LNCAP (cell line): ENCODE results near the gene CUX1.

Experiments used
- TF ChIP-seq, protein P1 (sequence below): fragments of 450-650 bp; IDR thresholded peaks from 2 replicates; pipeline ENCODE4 v1.5.1; 2017; ENCODE audit warnings: mild to moderate bottlenecking

CUX1 gene

DNA sequence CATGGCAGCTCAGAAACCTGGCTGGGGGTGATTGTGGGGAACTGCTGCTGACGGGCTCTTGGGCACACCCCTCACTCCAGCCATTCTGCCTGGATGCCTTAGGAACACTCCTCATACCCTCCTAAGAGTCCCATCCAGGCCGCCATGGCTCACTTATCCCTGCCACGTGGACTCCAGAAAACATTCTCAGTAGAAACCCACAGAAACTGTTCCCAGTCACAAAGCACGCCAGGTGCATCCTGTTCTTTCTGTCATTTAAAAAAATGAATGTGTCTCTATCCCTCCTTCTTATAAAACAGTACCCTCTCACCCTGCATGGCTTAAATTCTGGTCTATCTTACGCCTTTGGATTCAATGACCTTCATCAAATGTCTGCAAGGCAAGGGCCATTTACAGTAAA, 177.7 kb downstream of the CUX1 start:
- TF ChIP-seq, protein P1, sequence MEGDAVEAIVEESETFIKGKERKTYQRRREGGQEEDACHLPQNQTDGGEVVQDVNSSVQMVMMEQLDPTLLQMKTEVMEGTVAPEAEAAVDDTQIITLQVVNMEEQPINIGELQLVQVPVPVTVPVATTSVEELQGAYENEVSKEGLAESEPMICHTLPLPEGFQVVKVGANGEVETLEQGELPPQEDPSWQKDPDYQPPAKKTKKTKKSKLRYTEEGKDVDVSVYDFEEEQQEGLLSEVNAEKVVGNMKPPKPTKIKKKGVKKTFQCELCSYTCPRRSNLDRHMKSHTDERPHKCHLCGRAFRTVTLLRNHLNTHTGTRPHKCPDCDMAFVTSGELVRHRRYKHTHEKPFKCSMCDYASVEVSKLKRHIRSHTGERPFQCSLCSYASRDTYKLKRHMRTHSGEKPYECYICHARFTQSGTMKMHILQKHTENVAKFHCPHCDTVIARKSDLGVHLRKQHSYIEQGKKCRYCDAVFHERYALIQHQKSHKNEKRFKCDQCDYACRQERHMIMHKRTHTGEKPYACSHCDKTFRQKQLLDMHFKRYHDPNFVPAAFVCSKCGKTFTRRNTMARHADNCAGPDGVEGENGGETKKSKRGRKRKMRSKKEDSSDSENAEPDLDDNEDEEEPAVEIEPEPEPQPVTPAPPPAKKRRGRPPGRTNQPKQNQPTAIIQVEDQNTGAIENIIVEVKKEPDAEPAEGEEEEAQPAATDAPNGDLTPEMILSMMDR, result no peak

DNA sequence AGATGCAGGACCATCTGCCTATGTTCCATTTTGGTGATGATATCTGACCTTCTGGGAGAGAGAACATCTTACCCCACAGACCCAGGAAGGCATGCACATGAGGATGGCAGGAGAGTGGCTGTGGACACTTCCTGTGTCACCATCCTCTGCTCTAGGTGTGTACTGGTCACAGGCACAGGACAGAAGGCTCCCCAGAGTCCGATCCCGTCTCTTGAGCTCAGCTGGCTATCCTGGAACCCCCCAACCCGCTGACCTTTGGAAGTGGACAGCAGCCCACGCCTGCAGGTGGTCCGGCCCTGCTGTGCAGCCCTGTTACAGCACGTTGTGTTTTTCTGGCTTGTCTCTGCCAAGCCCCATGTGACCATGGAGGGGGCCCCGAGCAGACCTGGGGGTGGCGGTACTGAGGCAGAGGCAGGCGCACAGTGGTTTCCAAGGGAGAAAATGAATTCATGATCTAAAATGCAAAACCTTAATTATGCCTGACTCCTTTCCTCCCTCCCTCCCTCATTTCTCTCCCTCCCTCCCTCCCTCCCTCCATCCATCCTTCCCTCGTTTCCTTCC, 178.8 kb downstream of the CUX1 start:
- TF ChIP-seq, protein P1, result no peak

DNA sequence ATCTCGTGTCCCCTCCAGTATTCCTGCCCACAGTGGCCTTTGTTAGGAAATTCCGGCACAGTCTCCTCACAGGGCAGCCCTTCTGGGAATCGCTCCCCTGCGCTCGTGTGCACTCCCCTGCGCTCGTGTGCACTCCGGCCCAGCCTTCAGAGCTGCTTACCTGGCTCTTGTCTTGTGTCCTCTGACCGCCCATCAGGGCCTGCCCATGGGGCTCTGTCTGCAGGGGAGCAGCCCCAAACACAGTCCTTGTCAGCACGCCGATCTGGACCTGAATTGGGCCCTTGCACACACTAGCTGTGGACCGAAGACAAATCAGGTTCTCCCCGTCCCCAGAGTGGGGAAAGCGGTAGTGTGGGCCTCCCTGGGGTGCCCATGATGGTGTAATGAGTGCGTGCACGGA, 179.4 kb downstream of the CUX1 start:
- TF ChIP-seq, protein P1, result no peak

DNA sequence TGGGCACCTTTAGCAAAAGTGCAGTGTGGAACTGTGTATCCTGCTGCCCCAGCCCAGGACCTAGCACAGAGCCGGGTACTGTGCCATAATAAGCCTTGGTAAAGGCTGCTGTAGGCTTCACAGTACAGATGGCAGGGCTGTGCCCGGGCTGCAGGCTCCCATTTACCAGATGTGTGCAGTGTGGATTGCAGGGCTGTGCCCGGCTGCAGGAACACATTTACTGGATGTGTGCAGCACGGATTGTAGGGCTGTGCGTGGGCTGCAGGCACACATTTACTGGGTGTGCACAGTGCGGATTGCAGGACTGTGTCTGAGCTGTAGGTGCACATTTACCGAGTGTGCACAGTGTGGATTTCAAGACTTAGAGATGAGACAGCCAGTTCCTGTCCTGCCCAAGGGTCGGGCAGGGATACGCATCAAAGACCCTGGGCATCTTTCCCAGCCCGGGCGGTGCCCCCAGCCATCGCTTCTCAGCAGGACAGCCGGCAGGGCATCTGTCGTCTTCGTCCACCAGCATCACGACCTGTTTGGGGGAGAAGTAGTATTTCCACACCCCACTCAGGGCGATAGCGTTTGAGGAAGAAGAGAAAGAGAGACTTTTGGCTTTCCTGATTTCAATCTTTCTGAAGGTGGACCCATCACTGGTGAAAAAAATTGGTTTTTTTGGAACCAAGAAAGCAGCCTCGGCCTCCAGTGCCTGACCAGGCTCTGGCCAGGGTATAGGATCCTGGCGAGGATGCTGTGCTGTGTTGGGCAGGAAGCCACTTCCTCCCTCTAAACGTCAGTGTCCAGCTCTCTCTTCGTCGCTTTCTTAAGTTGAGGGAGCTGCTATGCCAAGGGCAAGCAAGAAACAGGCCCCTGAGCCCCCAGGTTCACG, 180.8 kb downstream of the CUX1 start:
- TF ChIP-seq, protein P1, result no peak

DNA sequence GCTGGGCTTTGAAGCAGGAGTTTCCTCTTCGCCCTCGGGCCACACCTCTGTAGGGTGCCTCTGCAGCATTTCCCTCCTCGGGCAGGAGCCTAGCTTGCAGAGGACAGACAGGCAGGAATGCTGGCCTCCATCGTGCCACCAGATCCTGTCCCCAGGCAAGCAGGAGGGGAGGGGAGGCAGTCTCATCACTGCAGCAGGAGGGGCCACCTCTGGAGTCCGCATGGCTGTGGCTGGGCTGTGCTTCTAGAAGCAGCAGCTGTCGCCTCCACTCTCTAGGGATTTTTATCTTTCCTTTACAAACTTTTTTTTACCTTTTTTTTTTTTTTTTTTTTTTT, 181.4 kb downstream of the CUX1 start:
- TF ChIP-seq, protein P1, result no peak

DNA sequence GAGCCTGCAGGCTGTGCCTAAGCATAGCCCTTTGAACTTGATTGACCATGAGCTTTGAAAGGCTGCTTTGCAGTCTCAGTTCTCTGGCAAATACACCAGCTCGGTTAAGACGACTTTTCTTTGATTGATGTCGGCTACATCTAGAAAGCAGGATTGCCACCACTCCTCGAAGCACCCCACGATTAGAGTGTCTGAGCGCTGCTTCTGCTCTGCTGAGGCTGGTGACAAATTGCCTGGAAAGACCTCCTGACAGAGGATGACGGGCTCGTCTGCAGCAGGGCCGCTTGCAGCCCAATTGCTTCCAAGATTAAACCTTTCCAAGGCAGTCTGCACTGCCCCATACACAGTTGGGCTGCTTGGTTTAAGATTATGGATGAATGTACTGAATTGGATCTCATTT, 182.0 kb downstream of the CUX1 start:
- TF ChIP-seq, protein P1, result no peak

DNA sequence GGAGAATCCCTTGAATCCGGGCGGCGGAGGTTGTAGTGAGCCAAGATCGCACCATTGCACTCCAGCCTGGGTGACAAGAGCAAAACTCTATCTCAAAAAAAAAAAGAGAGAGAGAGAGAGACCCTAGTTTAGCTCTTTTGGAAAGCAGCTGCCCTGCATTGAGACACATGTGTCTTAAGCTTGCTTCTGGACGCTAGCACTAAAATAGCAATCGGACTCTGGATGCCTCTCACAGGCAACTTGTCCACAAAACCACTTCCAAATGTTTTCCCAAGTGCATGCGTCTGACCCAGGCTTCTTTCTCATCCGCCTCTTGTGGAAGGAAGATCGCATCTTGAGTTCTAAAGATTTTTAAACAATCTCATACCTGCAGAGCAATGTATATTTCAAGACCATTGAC, 182.7 kb downstream of the CUX1 start:
- TF ChIP-seq, protein P1, result no peak
